ENCODE measurements around the gene IGSF3.

Gene IGSF3

DNA sequence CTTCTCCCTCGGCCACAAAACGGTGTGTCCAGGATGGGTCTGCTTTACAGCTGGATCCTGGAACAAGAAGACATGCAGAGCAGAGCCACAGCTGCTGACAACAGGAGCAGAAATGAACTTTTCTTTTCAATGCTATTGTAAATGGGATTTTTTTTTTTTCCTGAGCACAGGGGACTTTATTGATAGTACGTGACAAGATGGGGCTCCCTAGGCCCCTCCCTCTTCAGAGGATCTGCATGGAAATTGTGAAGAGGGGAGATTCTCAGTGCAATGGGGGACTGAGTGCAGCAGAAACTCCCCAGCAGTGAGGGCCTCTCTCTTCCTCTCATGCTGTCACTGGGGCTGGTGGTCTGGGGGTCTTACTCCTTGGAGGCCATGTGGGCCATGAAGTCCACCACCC, 45.9 kb upstream of the IGSF3 start (continued):
- TF ChIP-seq, protein P1, sequence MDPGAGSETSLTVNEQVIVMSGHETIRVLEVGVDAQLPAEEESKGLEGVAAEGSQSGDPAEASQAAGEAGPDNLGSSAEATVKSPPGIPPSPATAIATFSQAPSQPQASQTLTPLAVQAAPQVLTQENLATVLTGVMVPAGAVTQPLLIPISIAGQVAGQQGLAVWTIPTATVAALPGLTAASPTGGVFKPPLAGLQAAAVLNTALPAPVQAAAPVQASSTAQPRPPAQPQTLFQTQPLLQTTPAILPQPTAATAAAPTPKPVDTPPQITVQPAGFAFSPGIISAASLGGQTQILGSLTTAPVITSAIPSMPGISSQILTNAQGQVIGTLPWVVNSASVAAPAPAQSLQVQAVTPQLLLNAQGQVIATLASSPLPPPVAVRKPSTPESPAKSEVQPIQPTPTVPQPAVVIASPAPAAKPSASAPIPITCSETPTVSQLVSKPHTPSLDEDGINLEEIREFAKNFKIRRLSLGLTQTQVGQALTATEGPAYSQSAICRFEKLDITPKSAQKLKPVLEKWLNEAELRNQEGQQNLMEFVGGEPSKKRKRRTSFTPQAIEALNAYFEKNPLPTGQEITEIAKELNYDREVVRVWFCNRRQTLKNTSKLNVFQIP (CRISPR knock-in tag; IDR thresholded peaks at IDR 0.05; ENCODE audit: borderline replicate concordance, low read depth): no peak
- TF ChIP-seq, protein P2, sequence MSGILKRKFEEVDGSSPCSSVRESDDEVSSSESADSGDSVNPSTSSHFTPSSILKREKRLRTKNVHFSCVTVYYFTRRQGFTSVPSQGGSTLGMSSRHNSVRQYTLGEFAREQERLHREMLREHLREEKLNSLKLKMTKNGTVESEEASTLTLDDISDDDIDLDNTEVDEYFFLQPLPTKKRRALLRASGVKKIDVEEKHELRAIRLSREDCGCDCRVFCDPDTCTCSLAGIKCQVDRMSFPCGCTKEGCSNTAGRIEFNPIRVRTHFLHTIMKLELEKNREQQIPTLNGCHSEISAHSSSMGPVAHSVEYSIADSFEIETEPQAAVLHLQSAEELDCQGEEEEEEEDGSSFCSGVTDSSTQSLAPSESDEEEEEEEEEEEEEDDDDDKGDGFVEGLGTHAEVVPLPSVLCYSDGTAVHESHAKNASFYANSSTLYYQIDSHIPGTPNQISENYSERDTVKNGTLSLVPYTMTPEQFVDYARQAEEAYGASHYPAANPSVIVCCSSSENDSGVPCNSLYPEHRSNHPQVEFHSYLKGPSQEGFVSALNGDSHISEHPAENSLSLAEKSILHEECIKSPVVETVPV (CRISPR knock-in tag; IDR thresholded peaks at IDR 0.05): no peak
- TF ChIP-seq ZNF8 (CRISPR knock-in tag; IDR thresholded peaks at IDR 0.05): no peak

DNA sequence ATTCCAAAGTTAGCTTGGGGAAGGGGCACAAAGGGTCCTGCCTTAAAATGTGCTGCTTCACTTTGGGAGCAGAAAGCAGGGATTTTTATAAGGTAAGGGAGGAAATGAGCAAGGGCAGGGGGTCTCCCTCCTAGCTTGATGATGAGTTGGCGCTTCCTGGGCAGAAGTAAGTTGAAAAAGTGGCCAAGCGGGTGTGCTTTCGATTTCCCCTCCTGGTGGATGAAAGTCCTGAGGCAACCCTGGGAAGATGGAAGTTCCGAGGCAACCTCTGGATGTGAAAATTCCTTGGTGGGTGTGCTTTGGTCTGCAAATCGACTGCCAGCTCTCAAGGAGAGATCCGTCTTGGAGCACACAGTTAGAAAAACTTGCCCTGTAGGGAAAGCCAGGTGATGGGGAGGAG, 45.0 kb upstream of the IGSF3 start:
- TF ChIP-seq, protein P2 (CRISPR knock-in tag; IDR thresholded peaks at IDR 0.05): no peak
- no peak for ATAC-seq

DNA sequence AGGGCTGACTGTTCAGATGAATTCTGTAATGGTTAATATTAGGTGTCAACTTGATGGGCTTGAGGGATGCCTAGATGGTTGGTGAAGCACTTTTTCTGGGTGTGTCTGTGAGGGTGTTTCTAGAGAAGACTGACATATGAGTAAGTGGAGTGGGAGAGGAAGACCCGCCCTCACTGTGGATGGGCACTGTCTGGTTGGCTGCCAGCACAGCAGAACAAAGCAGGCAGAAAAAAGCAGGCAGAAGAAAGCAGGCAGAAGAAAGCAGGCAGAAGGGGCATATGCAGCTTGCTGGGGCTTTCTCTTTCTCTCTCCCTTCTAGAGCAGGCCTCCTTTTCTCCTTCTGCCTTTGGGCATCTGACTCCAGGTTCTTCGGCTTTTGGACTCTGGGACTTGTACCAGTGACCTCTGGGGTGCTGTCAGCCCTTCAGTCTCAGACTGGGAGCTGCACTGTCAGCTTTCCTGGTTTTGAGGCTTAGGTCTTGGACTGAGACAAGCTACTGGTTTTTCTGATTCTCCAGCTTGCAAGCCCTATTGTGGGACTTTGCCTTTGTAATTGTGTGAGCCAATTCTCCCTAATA, 43.8 kb upstream of the IGSF3 start:
- no peak for TF ChIP-seq SNAI2 (CRISPR knock-in tag; IDR thresholded peaks at IDR 0.05)
- no peak for TF ChIP-seq ZFP30 (CRISPR knock-in tag; IDR thresholded peaks at IDR 0.05)
- no peak for TF ChIP-seq ZNF70 (CRISPR knock-in tag; IDR thresholded peaks at IDR 0.05)
- no peak for TF ChIP-seq TCF4 (CRISPR knock-in tag; IDR thresholded peaks at IDR 0.05; ENCODE audit: borderline replicate concordance)
- no peak for TF ChIP-seq ARNTL (CRISPR knock-in tag; IDR thresholded peaks at IDR 0.05; ENCODE audit: borderline replicate concordance, low read depth)
- no peak for TF ChIP-seq BACH2 (CRISPR knock-in tag; IDR thresholded peaks at IDR 0.05; ENCODE audit: borderline replicate concordance)
- no peak for TF ChIP-seq TOX (CRISPR knock-in tag; IDR thresholded peaks at IDR 0.05; ENCODE audit: borderline replicate concordance)
- no peak for TF ChIP-seq ISL1 (CRISPR knock-in tag; IDR thresholded peaks at IDR 0.05)
- no peak for TF ChIP-seq RARB (CRISPR knock-in tag; IDR thresholded peaks at IDR 0.05)
- no peak for TF ChIP-seq PPARA (CRISPR knock-in tag; IDR thresholded peaks at IDR 0.05; ENCODE audit: borderline replicate concordance)
- TF ChIP-seq ZC3H10 (CRISPR knock-in tag; IDR thresholded peaks at IDR 0.05): no peak
- no peak for TF ChIP-seq GLIS3 (CRISPR knock-in tag; IDR thresholded peaks at IDR 0.05)
- TF ChIP-seq ESRRG (CRISPR knock-in tag; IDR thresholded peaks at IDR 0.05): no peak
- TF ChIP-seq ZNF8 (CRISPR knock-in tag; IDR thresholded peaks at IDR 0.05): no peak
- ATAC-seq: no peak

DNA sequence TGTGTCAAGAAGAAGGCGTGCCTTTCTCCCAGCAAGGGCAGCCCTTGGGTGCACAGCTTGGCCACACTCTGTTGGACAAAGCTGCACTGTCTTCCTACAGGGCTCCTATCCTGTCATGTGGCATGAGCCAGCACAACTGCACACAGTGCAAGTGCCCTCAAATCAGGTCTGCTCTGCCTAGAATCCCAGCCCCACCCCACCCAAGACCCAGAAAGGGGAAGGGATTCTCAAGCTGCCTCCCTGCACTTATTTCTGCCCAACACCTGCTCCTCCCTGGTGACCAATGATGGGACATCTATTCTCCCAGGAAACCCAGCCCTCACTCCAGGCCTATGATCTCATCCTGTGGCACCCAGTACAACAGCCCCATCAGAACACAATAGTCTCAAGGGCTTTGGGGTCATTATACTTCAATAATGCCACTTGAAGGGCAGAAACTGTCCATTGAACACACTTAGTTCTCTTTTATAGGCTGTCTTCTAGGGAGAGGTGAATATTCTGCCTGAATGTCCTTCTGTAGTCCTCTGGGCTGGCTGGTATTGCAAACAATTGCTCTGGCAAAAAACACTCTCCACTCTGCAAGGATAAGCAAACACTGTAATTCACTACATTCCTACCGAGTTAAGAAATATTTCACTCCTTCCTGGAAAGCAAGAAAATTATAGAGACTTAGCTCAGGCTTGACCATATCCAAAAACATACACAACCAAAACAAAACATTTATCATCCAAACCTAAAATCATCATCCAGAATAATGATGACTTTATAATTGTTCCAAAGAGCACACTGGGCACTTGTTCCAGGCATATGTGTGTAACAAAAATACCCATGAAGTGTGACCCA, 43.1 kb upstream of the IGSF3 start:
- no peak for ATAC-seq
- TF ChIP-seq ISL1 (CRISPR knock-in tag; IDR thresholded peaks at IDR 0.05) (no peak), OSR1 (CRISPR knock-in tag; IDR thresholded peaks at IDR 0.05) (no peak), RARB (CRISPR knock-in tag; IDR thresholded peaks at IDR 0.05) (no peak), CSDC2 (CRISPR knock-in tag; IDR thresholded peaks at IDR 0.05) (no peak), BACH2 (CRISPR knock-in tag; IDR thresholded peaks at IDR 0.05; ENCODE audit: borderline replicate concordance) (no peak), SNAI2 (CRISPR knock-in tag; IDR thresholded peaks at IDR 0.05) (no peak), ARNTL (CRISPR knock-in tag; IDR thresholded peaks at IDR 0.05; ENCODE audit: borderline replicate concordance, low read depth) (no peak), ZFP3 (CRISPR knock-in tag; IDR thresholded peaks at IDR 0.05) (no peak), TCF4 (CRISPR knock-in tag; IDR thresholded peaks at IDR 0.05; ENCODE audit: borderline replicate concordance) (no peak), PPARA (CRISPR knock-in tag; IDR thresholded peaks at IDR 0.05; ENCODE audit: borderline replicate concordance) (no peak), GLIS3 (CRISPR knock-in tag; IDR thresholded peaks at IDR 0.05) (no peak), ZNF565 (CRISPR knock-in tag; conservative IDR thresholded peaks at IDR 0.05; ENCODE audit: low read depth) (no peak), ZNF8 (CRISPR knock-in tag; IDR thresholded peaks at IDR 0.05) (no peak)
- TF ChIP-seq, protein P1 (CRISPR knock-in tag; IDR thresholded peaks at IDR 0.05; ENCODE audit: borderline replicate concordance, low read depth): no peak
- TF ChIP-seq, protein P3, sequence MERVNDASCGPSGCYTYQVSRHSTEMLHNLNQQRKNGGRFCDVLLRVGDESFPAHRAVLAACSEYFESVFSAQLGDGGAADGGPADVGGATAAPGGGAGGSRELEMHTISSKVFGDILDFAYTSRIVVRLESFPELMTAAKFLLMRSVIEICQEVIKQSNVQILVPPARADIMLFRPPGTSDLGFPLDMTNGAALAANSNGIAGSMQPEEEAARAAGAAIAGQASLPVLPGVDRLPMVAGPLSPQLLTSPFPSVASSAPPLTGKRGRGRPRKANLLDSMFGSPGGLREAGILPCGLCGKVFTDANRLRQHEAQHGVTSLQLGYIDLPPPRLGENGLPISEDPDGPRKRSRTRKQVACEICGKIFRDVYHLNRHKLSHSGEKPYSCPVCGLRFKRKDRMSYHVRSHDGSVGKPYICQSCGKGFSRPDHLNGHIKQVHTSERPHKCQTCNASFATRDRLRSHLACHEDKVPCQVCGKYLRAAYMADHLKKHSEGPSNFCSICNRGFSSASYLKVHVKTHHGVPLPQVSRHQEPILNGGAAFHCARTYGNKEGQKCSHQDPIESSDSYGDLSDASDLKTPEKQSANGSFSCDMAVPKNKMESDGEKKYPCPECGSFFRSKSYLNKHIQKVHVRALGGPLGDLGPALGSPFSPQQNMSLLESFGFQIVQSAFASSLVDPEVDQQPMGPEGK (CRISPR knock-in tag; IDR thresholded peaks at IDR 0.05; ENCODE audit: borderline replicate concordance): no peak
- TF ChIP-seq, protein P2 (CRISPR knock-in tag; IDR thresholded peaks at IDR 0.05): no peak

Data from SK-N-SH treated with all-trans-retinoic acid at 6 μM for 48 hours (cell line).